Inflammatory macrophage (primary cell): ENCODE results near the gene CAPN5.
"Not testable (repeated sequence)": the region's sequence is repeated elsewhere in the genome, so short reads cannot be mapped to it uniquely, and the experiment has no call there.

Experiments used
- DNase-seq, 2 donors: peaks; one replicate each; pipeline ENCODE4 v3.0.0-alpha.2; 2020 to 2022

Gene CAPN5

GRCh38 chr11:77084581-77085191 is 17.9 kb downstream of the CAPN5 start:
- no peak for DNase-seq

- DNase-seq: no peak
Measured at GRCh38 chr11:77085652-77086051, 18.9 kb downstream of the CAPN5 start.

GRCh38 chr11:77086521-77087472 is 20.0 kb downstream of the CAPN5 start:
- no peak for DNase-seq

- no peak for DNase-seq
Measured at GRCh38 chr11:77087723-77088225, 21.0 kb downstream of the CAPN5 start.

GRCh38 chr11:77088236-77089003 is 21.6 kb downstream of the CAPN5 start:
- DNase-seq: no peak

- no peak for DNase-seq
Measured at GRCh38 chr11:77089004-77089545, 22.3 kb downstream of the CAPN5 start.

GRCh38 chr11:77090046-77090372 is 23.2 kb downstream of the CAPN5 start:
- no peak for DNase-seq

- no peak for DNase-seq
Measured at GRCh38 chr11:77090373-77091111, 23.8 kb downstream of the CAPN5 start.

GRCh38 chr11:77091146-77091940 is 24.6 kb downstream of the CAPN5 start:
- peak; percentile 67 to 78 for DNase-seq

GRCh38 chr11:77092382-77092781 is 25.6 kb downstream of the CAPN5 start:
- no peak for DNase-seq

GRCh38 chr11:77093056-77093891 is 26.5 kb downstream of the CAPN5 start:
- DNase-seq: no peak

- no peak for DNase-seq
Measured at GRCh38 chr11:77093987-77094840, 27.4 kb downstream of the CAPN5 start.

- no peak for DNase-seq
Measured at GRCh38 chr11:77094841-77095365, 28.1 kb downstream of the CAPN5 start.

- no peak for DNase-seq
Measured at GRCh38 chr11:77095551-77096490, 29.1 kb downstream of the CAPN5 start.

GRCh38 chr11:77096591-77097019 is 29.8 kb downstream of the CAPN5 start:
- DNase-seq: no peak

- DNase-seq: not testable (repeated sequence)
Measured at GRCh38 chr11:77097180-77097579, 30.4 kb downstream of the CAPN5 start.

GRCh38 chr11:77100166-77101042 is 33.6 kb downstream of the CAPN5 start:
- no peak for DNase-seq
